Gastrocnemius medialis (tissue), 4 donors: Measurements from ENCODE around the gene DCTN2. TPM values are rescaled to one million over a fixed set of nuclear protein-coding genes. Genes with fewer than 3 reads are reported as not detected.
"Not testable (repeated sequence)": the region's sequence is repeated elsewhere in the genome, so short reads cannot be mapped to it uniquely, and the experiment has no call there.

ENCODE experiments used
- ATAC-seq, 2 donors: fragments of 150-250 bp; one replicate each; pipeline ENCODE4 v1.9.1; 2016
- DNase-seq, 2 donors: peaks; one replicate each; pipeline ENCODE4 v3.0.0-alpha.2; 2019
- H3K27ac ChIP-seq, 4 donors: fragments of 200-600 bp; sonication (generic); 1 replicate in 1 of 4; 2 replicates in 3 of 4; pipeline ENCODE4 v1.5.1; 2016 to 2018; ENCODE audit warnings: mild to moderate bottlenecking in 2 of 4, moderate library complexity in 1 of 4
- H3K27me3 ChIP-seq, 3 donors: fragments of 200-600 bp; sonication (generic) in 2 of 3; 1 replicate in 1 of 3; 2 replicates in 2 of 3; pipeline versions ENCODE4 v1.5.1 to v1.6.0; 2016 to 2019; ENCODE audit warnings: mild to moderate bottlenecking in 1 of 3, moderate library complexity in 1 of 3
- H3K36me3 ChIP-seq, 2 donors: fragments of 200-600 bp; sonication (generic) in 1 of 2; one replicate each; pipeline ENCODE4 v1.5.1; 2017 to 2018
- H3K4me1 ChIP-seq, 2 donors: fragments of 200-600 bp; sonication (generic) in 1 of 2; one replicate each; pipeline ENCODE4 v1.5.1; 2016 to 2017; ENCODE audit warnings: mild to moderate bottlenecking in 2 of 2
- H3K4me3 ChIP-seq, 4 donors: fragments of 200-600 bp; sonication (generic) in 3 of 4; 1 replicate in 1 of 4; 2 replicates in 3 of 4; pipeline ENCODE4 v1.5.1; 2016 to 2019; ENCODE audit warnings: mild to moderate bottlenecking in 2 of 4
- H3K9me3 ChIP-seq, 3 donors: fragments of 200-600 bp; sonication (generic) in 2 of 3; 1 replicate in 1 of 3; 2 replicates in 2 of 3; pipeline ENCODE4 v1.5.1; 2016 to 2019
- POLR2A ChIP-seq, 2 donors: fragments of 450-650 bp; IDR thresholded peaks; one replicate each; pipeline ENCODE4 v1.6.1; 2017; ENCODE audit warnings: antibody characterized with exemption in 2 of 2, mild to moderate bottlenecking in 2 of 2, moderate library complexity in 2 of 2
- in situ Hi-C, 4 donors: fragments of 200-750 bp; cut with MboI; loops; one replicate each; pipeline versions ENCODE4 v1.15.0 to v1.8.0; 2017; ENCODE audit warnings: low sequenced_read_pairs in 4 of 4
- intact Hi-C: fragments of 100-400 bp; cut with DNase I; formaldehyde crosslinking; loops from one replicate; pipeline ENCODE4 v1.15.1; 2023; ENCODE audit warnings: low total_unique reads
- total RNA-seq, 4 donors: library from RNA; depleted of rRNA; stranded (reverse); fragments of >200 nt; gene quantifications; one replicate each; pipeline versions ENCODE4 v1.1.0 to v1.2.3, GENCODE V29; 2016
- TF ChIP-seq, protein P1 (sequence below), 5 experiments: fragments of 450-650 bp in 3 of 5; fragments of 200-600 bp in 2 of 5; sonication (generic) in 2 of 5; IDR thresholded peaks in 4 of 5; conservative IDR thresholded peaks in 1 of 5; 1 replicate in 4 of 5; 2 replicates in 1 of 5; pipeline ENCODE4 v1.5.1; 2016 to 2019; ENCODE audit warnings: antibody characterized with exemption in 5 of 5, mild to moderate bottlenecking in 3 of 5, moderate library complexity in 3 of 5

Gene DCTN2
- total RNA-seq, 4 donors from 2014 or later = 147 to 265 (median 177) TPM

- DNase-seq = no peak
- intact Hi-C loops (no loop called here), in situ Hi-C loops (no loop called here)
- Histone ChIP-seq H3K4me1 (no peaks in the 10 kb centered on the region), H3K27me3 (no peaks in the 10 kb centered on the region), H3K36me3 (peaks cover 0 to 58% of the 10 kb centered on the region in 2 donors), H3K9me3 (no peaks in the 10 kb centered on the region), H3K27ac (no peak overlapping the region), H3K4me3 (no peak overlapping the region)
- no peak for TF ChIP-seq POLR2A (IDR thresholded peaks at IDR 0.05)
- TF ChIP-seq, protein P1, sequence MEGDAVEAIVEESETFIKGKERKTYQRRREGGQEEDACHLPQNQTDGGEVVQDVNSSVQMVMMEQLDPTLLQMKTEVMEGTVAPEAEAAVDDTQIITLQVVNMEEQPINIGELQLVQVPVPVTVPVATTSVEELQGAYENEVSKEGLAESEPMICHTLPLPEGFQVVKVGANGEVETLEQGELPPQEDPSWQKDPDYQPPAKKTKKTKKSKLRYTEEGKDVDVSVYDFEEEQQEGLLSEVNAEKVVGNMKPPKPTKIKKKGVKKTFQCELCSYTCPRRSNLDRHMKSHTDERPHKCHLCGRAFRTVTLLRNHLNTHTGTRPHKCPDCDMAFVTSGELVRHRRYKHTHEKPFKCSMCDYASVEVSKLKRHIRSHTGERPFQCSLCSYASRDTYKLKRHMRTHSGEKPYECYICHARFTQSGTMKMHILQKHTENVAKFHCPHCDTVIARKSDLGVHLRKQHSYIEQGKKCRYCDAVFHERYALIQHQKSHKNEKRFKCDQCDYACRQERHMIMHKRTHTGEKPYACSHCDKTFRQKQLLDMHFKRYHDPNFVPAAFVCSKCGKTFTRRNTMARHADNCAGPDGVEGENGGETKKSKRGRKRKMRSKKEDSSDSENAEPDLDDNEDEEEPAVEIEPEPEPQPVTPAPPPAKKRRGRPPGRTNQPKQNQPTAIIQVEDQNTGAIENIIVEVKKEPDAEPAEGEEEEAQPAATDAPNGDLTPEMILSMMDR (IDR thresholded peaks at IDR 0.05 in 4 of 5, conservative IDR thresholded peaks at IDR 0.05 in 1 of 5) = no peak
- ATAC-seq = no peak
Observed at GRCh38 chr12:57498571-57498970, 48.4 kb downstream of the DCTN2 start.

DNA sequence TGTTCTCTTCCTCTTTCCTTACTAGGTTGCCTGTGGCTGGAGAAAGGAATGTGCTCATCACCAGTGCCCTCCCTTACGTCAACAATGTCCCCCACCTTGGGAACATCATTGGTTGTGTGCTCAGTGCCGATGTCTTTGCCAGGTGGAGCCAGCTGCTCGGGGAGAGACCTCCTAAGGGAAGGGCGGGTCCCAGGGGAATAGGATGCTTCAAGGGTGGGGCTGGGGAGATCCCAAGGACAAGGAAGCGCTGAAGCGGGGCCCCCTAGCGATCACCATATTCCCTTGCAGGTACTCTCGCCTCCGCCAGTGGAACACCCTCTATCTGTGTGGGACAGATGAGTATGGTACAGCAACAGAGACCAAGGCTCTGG lies 48.9 kb downstream of the DCTN2 start:
- TF ChIP-seq, protein P1 (IDR thresholded peaks at IDR 0.05 in 4 of 5, conservative IDR thresholded peaks at IDR 0.05 in 1 of 5) = no peak
- TF ChIP-seq POLR2A (IDR thresholded peaks at IDR 0.05) = no peak
- ATAC-seq (no peak), DNase-seq (no peak)
- Histone ChIP-seq H3K27me3 (no peaks in the 10 kb centered on the region), H3K4me1 (no peaks in the 10 kb centered on the region), H3K4me3 (no peak overlapping the region), H3K36me3 (peaks cover 0 to 53% of the 10 kb centered on the region in 2 donors), H3K27ac (no peak overlapping the region), H3K9me3 (no peaks in the 10 kb centered on the region)
- in situ Hi-C loops = no loop called here
- intact Hi-C loops = no loop called here

DNA sequence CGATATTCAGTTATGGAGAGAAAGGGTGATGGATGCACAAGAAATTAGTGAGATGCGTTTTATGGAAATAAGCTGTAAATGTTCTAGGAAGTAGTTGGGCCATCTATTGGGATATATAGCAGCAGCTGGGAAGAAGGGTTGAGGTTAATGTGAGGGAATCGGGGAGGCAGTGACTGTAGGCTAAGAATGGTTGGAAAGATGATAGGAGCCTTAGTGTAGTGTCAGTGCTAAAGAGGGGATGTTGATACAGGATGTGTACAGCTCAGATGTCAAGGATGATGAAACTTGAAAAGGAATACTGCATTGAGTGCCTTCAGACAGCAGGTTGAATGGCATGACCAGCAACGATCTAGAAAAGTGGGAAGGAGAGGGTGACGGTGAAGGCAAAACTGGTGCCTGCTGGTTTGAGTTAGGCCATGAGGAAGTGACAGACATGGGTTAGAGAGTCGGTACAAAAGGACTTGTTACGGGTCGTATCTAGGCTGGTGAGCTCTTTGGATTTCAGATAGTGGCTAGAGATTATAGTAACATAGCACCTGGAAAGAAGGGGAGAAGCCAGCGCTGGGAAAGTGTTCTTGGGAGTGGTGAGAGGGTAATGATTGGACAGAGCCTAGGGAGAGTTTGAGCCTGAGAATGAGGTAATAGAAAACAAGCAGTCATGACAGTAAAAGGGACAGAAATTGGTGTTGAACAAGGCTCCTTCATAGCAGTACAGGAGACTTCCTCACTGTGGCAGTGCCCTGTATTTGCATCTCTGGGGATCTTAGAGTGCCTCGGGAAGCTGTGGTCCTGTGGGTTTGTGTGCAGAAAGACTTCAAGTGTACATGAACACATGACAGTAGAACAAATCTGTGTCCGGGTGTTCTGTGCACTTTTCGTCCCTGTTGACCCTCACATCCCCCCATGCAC lies 49.5 kb downstream of the DCTN2 start:
- H3K4me1 ChIP-seq = no peaks in the 10 kb centered on the region
- intact Hi-C loops = no loop called here
- in situ Hi-C loops = no loop called here
- no peaks in the 10 kb centered on the region for H3K9me3 ChIP-seq
- TF ChIP-seq, protein P1 (IDR thresholded peaks at IDR 0.05 in 4 of 5, conservative IDR thresholded peaks at IDR 0.05 in 1 of 5) = no peak
- no peak for TF ChIP-seq POLR2A (IDR thresholded peaks at IDR 0.05)
- H3K36me3 ChIP-seq = peaks cover 0 to 52% of the 10 kb centered on the region in 2 donors
- H3K27ac ChIP-seq = no peak overlapping the region
- ATAC-seq (peak; percentile 65 to 91), DNase-seq (no peak)
- H3K4me3 ChIP-seq = no peak overlapping the region
- no peaks in the 10 kb centered on the region for H3K27me3 ChIP-seq

DNA sequence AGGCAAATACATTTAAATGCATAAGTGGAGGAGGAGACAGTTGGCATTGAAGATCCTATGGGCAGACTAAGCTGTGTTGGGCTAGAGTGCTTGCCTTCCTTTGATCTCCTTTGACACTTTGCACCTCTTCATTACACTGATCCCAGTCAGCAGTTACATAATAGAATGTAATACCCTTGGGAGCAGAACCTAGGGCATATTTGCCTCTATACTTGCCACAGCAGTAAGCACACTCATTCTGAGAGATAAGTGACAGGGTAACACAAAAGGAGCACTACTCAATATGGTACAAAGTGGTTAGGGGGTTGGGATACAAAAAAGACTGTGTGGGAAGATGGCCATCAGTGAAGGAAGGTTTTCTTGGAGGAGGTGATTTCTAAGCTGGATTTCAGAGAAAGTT lies 50.2 kb downstream of the DCTN2 start:
- in situ Hi-C loops = no loop called here
- Histone ChIP-seq H3K4me1 (no peaks in the 10 kb centered on the region), H3K36me3 (peaks cover 0 to 50% of the 10 kb centered on the region in 2 donors), H3K4me3 (no peak overlapping the region), H3K27me3 (no peaks in the 10 kb centered on the region), H3K27ac (no peak overlapping the region), H3K9me3 (no peaks in the 10 kb centered on the region)
- ATAC-seq = no peak
- intact Hi-C loops = no loop called here
- DNase-seq = no peak
- TF ChIP-seq, protein P1 (IDR thresholded peaks at IDR 0.05 in 4 of 5, conservative IDR thresholded peaks at IDR 0.05 in 1 of 5) = no peak
- no peak for TF ChIP-seq POLR2A (IDR thresholded peaks at IDR 0.05)

- ATAC-seq, H3K27ac ChIP-seq, intact Hi-C loops, H3K9me3 ChIP-seq, H3K4me1 ChIP-seq, in situ Hi-C loops, H3K27me3 ChIP-seq, H3K4me3 ChIP-seq, DNase-seq: not testable (repeated sequence)
- H3K36me3 ChIP-seq = peaks cover 0 to 49% of the 10 kb centered on the region in 2 donors
Observed at GRCh38 chr12:57495051-57495701, 51.8 kb downstream of the DCTN2 start.
